ENCODE results near the gene WASF1. TPM values are rescaled to one million over a fixed set of nuclear protein-coding genes. Genes with fewer than 3 reads are reported as not detected.
"Not testable (repeated sequence)": the region's sequence is repeated elsewhere in the genome, so short reads cannot be mapped to it uniquely, and the experiment has no call there.

WASF1 gene
- total RNA-seq, 1 donor: 14.2 TPM

- no peak for DNase-seq (ENCODE audit: low read depth)
- H3K4me3 ChIP-seq (ENCODE audit: low read depth, low read length): no peak overlapping the region
- TF ChIP-seq CTCF (IDR thresholded peaks at IDR 0.05; ENCODE audit: insufficient read depth, low read depth, low read length): no peak
These were observed 104.1 kb downstream of the WASF1 start for GRCh38 chr6:110075406-110075805.

DNA sequence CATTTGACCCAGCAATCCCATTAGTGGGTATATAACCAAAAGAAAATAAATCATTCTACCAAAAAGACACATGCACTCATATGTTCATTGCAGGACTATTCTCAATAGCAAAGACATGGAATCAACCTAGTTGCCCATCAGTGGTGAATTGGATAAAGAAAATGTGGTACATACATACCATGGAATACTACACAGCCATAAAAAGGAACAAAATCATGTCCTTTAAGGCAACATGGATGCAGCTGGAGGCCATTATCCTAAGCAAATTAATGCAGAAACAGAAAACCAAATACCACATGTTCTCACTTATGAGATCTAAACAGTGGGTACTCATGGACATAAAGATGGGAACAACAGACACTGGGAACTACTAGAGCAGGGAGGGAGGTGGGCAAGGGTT is 106.0 kb downstream of the WASF1 start:
- DNase-seq (ENCODE audit: low read depth); H3K4me3 ChIP-seq (ENCODE audit: low read depth, low read length): not testable (repeated sequence)

DNA sequence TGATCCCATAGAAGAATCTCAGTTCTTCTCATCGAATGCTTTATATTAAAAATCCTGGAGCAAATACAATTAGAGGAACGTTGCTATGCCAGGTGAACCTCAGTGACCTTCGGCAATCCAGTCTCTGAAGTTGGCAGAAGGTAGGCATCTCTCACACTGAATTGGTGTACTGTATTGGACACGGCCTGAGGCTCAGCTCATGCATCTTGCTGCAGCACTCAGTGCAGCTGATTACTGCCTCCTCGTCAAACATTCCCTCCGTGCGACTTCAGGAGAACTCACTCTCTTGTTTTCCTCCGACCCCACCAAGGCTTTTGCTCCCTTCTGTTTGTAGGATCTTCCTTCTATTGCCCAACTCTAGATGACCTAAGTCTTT is 110.9 kb downstream of the WASF1 start:
- no peak for TF ChIP-seq CTCF (IDR thresholded peaks at IDR 0.05; ENCODE audit: insufficient read depth, low read depth, low read length)
- no peak for DNase-seq (ENCODE audit: low read depth)
- no peak overlapping the region for H3K4me3 ChIP-seq (ENCODE audit: low read depth, low read length)

DNA sequence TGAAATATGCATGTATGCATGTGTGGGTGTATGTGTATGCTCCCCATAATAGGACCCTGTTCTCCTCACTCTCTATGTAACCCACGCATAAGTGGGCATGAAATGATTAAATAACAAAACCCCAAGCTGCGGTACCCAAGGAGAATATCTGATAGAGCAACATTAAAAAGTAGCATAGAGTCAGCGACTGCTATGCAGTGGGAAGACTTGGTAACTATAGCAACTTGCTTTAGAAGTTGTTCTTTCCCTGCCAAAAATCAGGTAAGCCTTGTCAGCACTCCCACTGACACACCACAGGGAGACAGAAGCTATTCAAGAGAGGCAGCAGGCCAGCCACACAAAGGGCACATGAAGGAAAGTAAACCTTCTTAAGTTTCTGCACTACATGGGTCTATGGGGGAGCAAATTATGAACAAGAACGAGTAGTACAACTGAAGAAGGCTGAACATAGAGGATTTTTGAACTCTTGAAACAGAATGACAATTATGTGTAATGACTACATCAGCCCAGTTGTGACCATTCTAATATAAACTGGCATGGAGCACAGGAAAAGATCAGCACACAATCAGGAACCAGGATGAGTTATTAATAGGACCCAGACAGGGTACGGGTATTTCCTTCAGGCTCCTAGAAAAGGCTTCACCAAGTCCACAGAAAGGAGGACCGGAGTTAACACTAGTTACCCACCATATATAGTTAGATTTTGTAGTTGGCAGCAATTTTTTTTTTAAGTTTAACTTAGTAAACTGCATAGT is 111.5 kb downstream of the WASF1 start:
- DNase-seq (ENCODE audit: low read depth): no peak
- no peak for TF ChIP-seq CTCF (IDR thresholded peaks at IDR 0.05; ENCODE audit: insufficient read depth, low read depth, low read length)

DNA sequence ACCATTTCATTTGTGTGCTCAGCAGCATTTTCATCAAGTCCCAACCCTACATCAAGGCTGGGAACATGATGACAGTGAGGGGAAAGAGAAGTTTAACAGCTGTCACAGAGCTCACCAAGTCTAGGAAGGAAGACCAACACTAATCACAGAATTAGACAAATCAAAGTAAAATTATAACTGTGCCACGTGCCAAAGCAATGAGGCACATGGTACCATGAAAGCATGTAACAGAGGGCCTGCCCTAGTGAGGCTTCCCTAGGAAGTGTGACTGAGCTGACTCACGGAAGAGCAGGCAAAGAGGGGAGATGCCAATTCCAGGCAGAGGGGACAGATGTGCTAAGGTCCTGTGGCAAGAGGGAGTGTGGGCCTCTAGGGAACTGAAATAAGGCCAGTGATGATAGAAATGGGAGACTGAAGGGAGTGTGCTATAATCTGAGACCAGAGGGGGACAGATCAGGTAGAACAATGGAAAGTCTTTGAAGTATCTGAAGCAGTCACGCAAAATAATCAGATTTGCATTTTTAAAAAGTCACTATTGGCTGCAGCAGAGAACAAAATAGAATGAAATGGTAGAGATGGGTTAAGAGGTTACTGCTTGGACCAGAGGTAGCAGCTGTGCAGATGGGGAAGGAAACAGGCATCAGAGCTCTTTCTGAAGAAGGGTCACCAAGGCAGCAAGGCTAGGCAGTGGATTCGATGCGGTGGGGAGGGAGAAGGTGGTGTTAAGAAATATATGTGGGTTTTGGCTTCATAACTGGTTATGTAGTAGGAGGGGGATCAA is 114.5 kb downstream of the WASF1 start:
- H3K4me3 ChIP-seq (ENCODE audit: low read depth, low read length): no peak overlapping the region
- no peak for TF ChIP-seq CTCF (IDR thresholded peaks at IDR 0.05; ENCODE audit: insufficient read depth, low read depth, low read length)
- no peak for DNase-seq (ENCODE audit: low read depth)

More for the DNA sequence above, 111.5 kb downstream of the WASF1 start:
- H3K4me3 ChIP-seq (ENCODE audit: low read depth, low read length): no peak overlapping the region

- no peak for DNase-seq (ENCODE audit: low read depth)
- TF ChIP-seq CTCF (IDR thresholded peaks at IDR 0.05; ENCODE audit: insufficient read depth, low read depth, low read length): no peak
- H3K4me3 ChIP-seq (ENCODE audit: low read depth, low read length): no peak overlapping the region
These were observed 115.7 kb downstream of the WASF1 start for GRCh38 chr6:110063594-110064263.

DNA sequence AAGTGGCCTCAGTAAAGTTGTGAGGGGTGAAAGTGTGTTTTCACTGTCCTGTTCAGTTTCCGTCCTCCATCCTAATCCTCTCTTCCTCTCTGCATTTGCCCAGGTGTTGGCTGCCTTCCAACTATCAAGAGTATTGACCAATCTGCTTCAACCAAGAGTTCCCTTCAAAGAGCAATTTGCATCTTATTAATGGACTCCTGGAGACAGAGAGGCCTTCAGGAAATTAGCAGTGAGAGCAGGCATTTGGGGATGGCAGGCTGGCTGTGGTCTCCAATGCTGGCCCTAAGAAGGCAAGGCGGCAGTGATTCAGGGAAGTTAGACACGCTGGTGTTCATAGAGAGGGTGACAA is 124.1 kb downstream of the WASF1 start:
- no peak for TF ChIP-seq CTCF (IDR thresholded peaks at IDR 0.05; ENCODE audit: insufficient read depth, low read depth, low read length)
- no peak for DNase-seq (ENCODE audit: low read depth)
- H3K4me3 ChIP-seq (ENCODE audit: low read depth, low read length): no peak overlapping the region

Measured in fibroblast of villous mesenchyme (primary cell).